Psoas muscle (tissue), 8 donors: Measurements from ENCODE around the gene GDF7. TPM values are rescaled to one million over a fixed set of nuclear protein-coding genes. Genes with fewer than 3 reads are reported as not detected.

Experiments used
- ATAC-seq, 4 donors: fragments of 200-7000 bp; cut with Tn5 transposase; one replicate each; pipeline ENCODE4 v1.9.1; 2020; ENCODE audit warnings: moderate library complexity in 3 of 4, mild to moderate bottlenecking in 2 of 4
- DNase-seq, 2 donors: peaks; one replicate each; pipeline ENCODE4 v3.0.0-alpha.2; 2020
- H3K27ac ChIP-seq: fragments of 200-600 bp; one replicate; pipeline ENCODE4 v1.8.0; 2022
- H3K27me3 ChIP-seq, 3 donors: fragments of 200-600 bp in 1 of 3; one replicate each; pipeline versions ENCODE4 v1.6.1 to v1.8.0; 2013 to 2022; ENCODE audit warnings: low read length in 2 of 3, mild to moderate bottlenecking in 2 of 3, moderate library complexity in 1 of 3; ENCODE audit not compliant: insufficient read depth in 3 of 3
- H3K36me3 ChIP-seq, 2 donors: fragments of 200-600 bp in 1 of 2; one replicate each; pipeline versions ENCODE4 v1.6.1 to v1.8.0; 2013 to 2022; ENCODE audit warnings: low read depth in 1 of 2, mild to moderate bottlenecking in 1 of 2, moderate library complexity in 1 of 2; ENCODE audit not compliant: insufficient read depth in 1 of 2
- H3K4me1 ChIP-seq: fragments of 200-600 bp; one replicate; pipeline ENCODE4 v1.8.0; 2022
- H3K4me3 ChIP-seq: fragments of 200-600 bp; one replicate; pipeline ENCODE4 v1.8.0; 2022; ENCODE audit warnings: mild to moderate bottlenecking
- H3K9me3 ChIP-seq: fragments of 200-600 bp; one replicate; pipeline ENCODE4 v1.8.0; 2022
- WGBS, 3 donors: extraction: QIAGEN DNeasy Blood & Tissue Kit; methylation state at CpG; one replicate each; pipeline versions ENCODE4 v1.1.6 to v1.1.7; 2013; 5-methylcytosine and 5-hydroxymethylcytosine counted together
- intact Hi-C, 2 donors: fragments of 100-400 bp; cut with DNase I; formaldehyde crosslinking; loops; one replicate each; pipeline versions ENCODE4 v1.11.0 to v1.14.2; 2022
- polyA plus RNA-seq, 3 donors: library from polyadenylated mRNA; stranded (reverse); fragments of 200-250 nt; gene quantifications; one replicate each; pipeline ENCODE4 v1.2.3, GENCODE V29; 2013
- total RNA-seq, 4 donors: library from RNA; stranded (reverse); fragmentation: NEBNext Ultra II Directional in 2 of 4; extraction: Animal tissue kit (Norgen Biotek cat#: 25700) in 2 of 4; gene quantifications; one replicate each; pipeline versions ENCODE4 v1.2.1 to v1.2.4, GENCODE V29; 2021 to 2023
- TF ChIP-seq, protein P1 (sequence below): fragments of 200-600 bp; IDR thresholded peaks from one replicate; pipeline ENCODE4 v1.8.0; 2022; ENCODE audit warnings: antibody characterized with exemption
- donor health status: healthy with polysubstance abuse.
- donor health status: DM: no; HTN: no; CAD: no; lungs with moderate emphysema.
- donor health status: Bipolar disorder and iron deficiency.
- donor health status: healthy.
- donor health status: DM: yes; HTN: yes; CAD: no.
- donor health status: DM: no; HTN: no; CAD: no.
- donor health status: DM: no; HTN: no; CAD: no.
- donor health status: DM: yes; HTN: yes; CAD: no.

GDF7 gene
- total and polyA plus RNA-seq, 7 donors: 0.03 to 0.94 (median 0.04) TPM

DNA sequence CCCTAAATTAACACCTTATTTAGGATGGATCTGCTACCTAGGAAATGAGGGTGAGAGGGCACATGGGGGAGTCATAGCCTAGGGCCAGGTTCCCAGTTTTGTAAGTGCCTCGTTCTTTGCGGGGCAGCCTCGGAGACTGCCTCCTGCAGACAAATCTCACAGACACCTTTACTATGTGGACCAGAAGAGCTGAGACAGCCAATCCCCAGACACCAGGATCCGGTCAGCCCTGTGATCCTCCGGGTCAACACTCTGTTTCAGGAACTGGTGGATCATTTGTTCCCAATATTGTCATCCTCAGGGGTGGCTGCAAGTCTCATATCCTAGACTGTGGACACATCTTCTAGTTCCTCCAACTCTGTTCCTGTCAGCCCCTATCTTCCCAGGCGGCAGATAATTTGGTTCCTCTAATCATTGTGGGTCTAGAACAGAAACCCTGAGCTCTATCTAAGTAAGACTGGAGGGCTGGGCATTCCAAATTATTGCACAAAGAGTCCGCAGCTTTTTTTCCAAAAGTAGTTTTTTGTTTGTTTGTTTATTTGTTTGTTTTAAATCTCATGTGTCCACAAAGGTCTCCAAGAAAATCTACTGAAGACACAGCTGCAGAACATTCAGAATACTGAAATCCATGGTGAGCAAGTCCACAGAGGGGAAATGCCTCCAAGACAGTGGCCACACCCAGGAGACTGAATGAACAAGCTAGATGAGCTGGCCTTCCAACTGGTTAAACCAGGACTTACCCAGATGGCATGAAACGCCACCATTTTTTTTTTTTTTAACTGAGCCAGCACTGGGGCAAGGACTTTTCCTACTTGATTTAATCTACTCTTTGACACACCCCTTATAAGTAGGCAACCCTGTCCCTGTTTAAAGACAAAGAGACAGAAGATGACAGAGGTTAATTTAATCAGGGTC lies 6.2 kb upstream of the GDF7 start:
- no peak for DNase-seq
- Histone ChIP-seq H3K9me3 (no peaks in the 10 kb centered on the region), H3K4me3 (no peak overlapping the region), H3K4me1 (peaks cover 4% of the 10 kb centered on the region), H3K27me3 (peaks cover 0 to 43% (median 19%) of the 10 kb centered on the region in 3 donors), H3K27ac (no peak overlapping the region), H3K36me3 (no peaks in the 10 kb centered on the region)
- WGBS, 3 donors: 53 to 61% (median 58%) methylated on average over 8 of the region's 8 CpGs
- intact Hi-C loops: loop anchor here (1.0 to 10.0 kb wide), 4 partner anchors 303 to 458 kb away; partner anchors contain the start of gene APOB (in 1 of the 2)
- no peak for ATAC-seq
- TF ChIP-seq, protein P1, sequence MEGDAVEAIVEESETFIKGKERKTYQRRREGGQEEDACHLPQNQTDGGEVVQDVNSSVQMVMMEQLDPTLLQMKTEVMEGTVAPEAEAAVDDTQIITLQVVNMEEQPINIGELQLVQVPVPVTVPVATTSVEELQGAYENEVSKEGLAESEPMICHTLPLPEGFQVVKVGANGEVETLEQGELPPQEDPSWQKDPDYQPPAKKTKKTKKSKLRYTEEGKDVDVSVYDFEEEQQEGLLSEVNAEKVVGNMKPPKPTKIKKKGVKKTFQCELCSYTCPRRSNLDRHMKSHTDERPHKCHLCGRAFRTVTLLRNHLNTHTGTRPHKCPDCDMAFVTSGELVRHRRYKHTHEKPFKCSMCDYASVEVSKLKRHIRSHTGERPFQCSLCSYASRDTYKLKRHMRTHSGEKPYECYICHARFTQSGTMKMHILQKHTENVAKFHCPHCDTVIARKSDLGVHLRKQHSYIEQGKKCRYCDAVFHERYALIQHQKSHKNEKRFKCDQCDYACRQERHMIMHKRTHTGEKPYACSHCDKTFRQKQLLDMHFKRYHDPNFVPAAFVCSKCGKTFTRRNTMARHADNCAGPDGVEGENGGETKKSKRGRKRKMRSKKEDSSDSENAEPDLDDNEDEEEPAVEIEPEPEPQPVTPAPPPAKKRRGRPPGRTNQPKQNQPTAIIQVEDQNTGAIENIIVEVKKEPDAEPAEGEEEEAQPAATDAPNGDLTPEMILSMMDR: no peak

DNA sequence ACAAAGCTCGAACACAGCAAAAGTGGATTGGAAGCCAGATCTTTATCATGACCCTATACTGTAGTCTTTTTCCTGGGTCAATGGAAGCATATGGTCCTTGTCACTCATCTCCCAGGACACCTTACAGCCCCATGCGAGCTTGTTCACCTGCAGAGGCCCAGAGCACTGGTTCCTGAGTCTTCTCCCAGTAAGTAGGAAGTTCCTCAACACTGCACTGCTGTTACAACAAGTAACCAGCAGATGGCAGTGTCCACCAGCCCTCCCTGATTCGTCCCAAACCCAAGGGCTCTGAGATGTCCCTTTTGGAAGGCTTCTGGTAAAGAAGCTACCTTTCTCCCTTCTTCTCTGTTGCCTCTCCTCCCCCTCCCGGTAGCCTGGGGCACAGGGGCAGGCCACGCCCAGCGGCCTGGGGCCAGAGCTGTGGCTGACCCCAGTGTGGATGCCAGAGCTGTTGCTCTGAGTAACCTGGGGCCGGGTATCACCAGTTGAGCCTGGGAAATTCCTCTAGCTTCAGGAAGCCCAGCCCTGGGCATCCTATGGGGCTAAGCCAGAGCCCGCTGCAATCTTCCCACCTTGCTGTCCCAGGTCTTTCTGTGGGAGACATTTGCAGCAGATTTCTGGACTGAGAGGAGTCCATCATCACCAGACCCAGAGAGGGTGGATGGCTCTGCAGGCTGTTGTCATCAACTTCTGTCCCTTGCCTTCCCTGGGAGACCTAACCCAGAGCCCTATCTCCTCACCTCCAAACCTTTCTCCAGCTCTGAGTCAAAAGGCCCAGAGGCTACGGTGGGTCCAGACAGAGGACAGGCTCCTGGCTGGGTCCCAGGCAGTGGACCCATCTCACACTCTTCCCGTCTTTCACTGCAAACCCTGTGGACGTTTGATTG lies 5.3 kb upstream of the GDF7 start:
- H3K4me1 ChIP-seq: peaks cover 4% of the 10 kb centered on the region
- no peak overlapping the region for H3K4me3 ChIP-seq
- ATAC-seq (peak; percentile 77 to 90 (median 84)), DNase-seq (peak; percentile 65 to 76)
- 28 to 33% (median 32%) methylated on average over 11 of the region's 11 CpGs for WGBS, 3 donors
- intact Hi-C loops: loop anchor here (1.0 to 10.0 kb wide), 5 partner anchors 301 to 457 kb away; partner anchors contain the start of gene APOB (in 1 of the 2)
- TF ChIP-seq, protein P1: peak; percentile 98
- H3K36me3 ChIP-seq: no peaks in the 10 kb centered on the region
- H3K9me3 ChIP-seq: no peaks in the 10 kb centered on the region
- H3K27ac ChIP-seq: no peak overlapping the region
- peaks cover 0 to 52% (median 28%) of the 10 kb centered on the region in 3 donors for H3K27me3 ChIP-seq

DNA sequence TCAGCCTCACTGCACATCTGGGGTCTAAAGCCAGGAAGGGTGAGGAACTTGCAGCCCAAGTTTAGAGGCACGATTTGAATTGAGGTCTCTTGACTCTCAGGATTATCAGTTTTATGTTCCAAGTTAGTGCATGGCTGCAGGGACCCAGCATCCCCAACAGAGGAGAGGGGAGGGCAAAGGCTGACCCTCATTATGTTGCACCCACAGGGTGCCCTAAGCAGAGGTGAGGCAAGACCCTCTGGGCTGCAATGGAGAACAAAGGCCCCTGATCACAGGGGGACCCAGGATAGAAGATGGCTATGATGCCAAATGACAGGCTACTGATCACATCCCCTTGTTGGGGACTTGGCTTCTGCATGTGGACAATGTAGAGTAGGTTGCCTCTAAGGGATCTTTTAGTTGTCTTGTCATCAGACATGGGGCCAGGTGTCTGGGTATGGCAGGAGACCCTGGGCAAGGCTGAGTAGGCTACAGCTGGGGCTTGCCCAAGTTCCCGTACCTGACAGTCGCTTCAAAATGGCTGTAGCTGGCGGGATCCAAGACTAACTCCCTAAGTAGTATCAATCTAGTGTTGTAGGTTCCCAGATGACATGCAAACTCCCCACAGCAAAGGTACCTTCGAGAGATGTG lies 4.5 kb upstream of the GDF7 start:
- H3K27ac ChIP-seq: no peak overlapping the region
- no peak for ATAC-seq
- 72 to 77% (median 73%) methylated on average over 5 of the region's 5 CpGs for WGBS, 3 donors
- intact Hi-C loops: loop anchor here in 1 of 2 donors (2.0 to 10.0 kb wide), 3 partner anchors 300 to 455 kb away; partner anchors contain the start of gene APOB
- peaks cover 0 to 57% (median 30%) of the 10 kb centered on the region in 3 donors for H3K27me3 ChIP-seq
- H3K9me3 ChIP-seq: no peaks in the 10 kb centered on the region
- H3K36me3 ChIP-seq: no peaks in the 10 kb centered on the region
- no peak overlapping the region for H3K4me3 ChIP-seq
- H3K4me1 ChIP-seq: peaks cover 4% of the 10 kb centered on the region
- no peak for DNase-seq
- TF ChIP-seq, protein P1: no peak
